GM12891 (cell line): ENCODE data around the gene ATCAY.

Experiments used
- POLR2A ChIP-seq: IDR thresholded peaks from 2 replicates; pipeline ENCODE4 v1.6.1; 2011; ENCODE audit warnings: low read depth, low read length, control low read depth
- POLR2AphosphoS5 ChIP-seq: IDR thresholded peaks from 2 replicates; pipeline ENCODE4 v1.6.1; 2011; ENCODE audit warnings: low read depth, low read length, control low read depth
- POU2F2 ChIP-seq: IDR thresholded peaks from 2 replicates; pipeline ENCODE4 v1.6.1; 2011; ENCODE audit warnings: low read depth, mild to moderate bottlenecking, control low read depth, low read length, moderate library complexity
- SPI1 ChIP-seq: IDR thresholded peaks from 2 replicates; pipeline ENCODE4 v1.6.1; 2011; ENCODE audit warnings: low read depth, low read length, control low read depth
- TAF1 ChIP-seq: IDR thresholded peaks from 2 replicates; pipeline ENCODE4 v1.6.1; 2011; ENCODE audit warnings: low read depth, low read length, control low read depth

GRCh38 chr19:3936506-3937442 is 56.3 kb downstream of the ATCAY start:
- TF ChIP-seq POLR2A, result no peak
- TF ChIP-seq SPI1, result no peak
- TF ChIP-seq TAF1, result no peak
- no peak for TF ChIP-seq POLR2AphosphoS5
- TF ChIP-seq POU2F2, result no peak
